ENCODE results near the gene BIRC5. TPM values are rescaled to one million over a fixed set of nuclear protein-coding genes. Genes with fewer than 3 reads are reported as not detected.
"Not testable (repeated sequence)": the region's sequence is repeated elsewhere in the genome, so short reads cannot be mapped to it uniquely, and the experiment has no call there.

The BIRC5 gene
- total RNA-seq, 1 experiment from 2014 or later: 140 TPM

DNA sequence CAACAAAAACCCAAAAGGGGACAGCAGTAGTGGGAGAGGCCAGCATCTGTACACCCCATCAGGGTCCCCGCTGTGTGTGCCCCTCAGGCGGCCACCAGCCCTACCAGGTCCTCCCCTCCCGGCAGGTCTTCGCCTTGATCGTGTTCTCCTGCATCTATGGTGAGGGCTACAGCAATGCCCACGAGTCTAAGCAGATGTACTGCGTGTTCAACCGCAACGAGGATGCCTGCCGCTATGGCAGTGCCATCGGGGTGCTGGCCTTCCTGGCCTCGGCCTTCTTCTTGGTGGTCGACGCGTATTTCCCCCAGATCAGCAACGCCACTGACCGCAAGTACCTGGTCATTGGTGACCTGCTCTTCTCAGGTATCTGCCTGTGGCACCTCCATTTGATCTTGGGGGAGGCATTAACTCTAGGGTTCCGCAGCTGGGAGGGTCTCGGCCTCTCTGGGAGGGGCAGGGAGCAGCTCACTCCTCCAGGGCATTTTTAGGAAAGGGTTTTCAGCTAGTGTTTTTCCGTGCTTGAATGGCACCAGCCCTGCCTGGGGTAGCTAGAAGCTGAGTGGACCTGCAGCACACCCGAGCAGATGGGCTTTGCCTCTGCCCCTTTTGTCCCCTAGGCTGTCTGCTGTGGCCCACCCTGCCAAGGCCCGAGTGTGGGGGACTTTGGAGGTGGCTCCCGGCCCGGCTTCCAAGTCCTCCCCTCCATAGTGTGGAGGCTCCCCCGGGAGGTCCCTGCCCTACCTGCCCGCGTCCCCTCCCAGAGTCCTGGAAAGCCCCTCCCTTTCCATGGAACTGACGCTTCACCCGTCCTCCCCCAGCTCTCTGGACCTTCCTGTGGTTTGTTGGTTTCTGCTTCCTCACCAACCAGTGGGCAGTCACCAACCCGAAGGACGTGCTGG lies 43.1 kb upstream of the BIRC5 start:
- intact Hi-C loops (cut with micrococcal nuclease): no loop called here
- H3K36me3 ChIP-seq (ENCODE audit: control insufficient read depth in 1 of 2, insufficient read depth in 2 of 2, low read length in 2 of 2): peaks cover 24 to 44% of the 10 kb centered on the region in 2 experiments
- BruUV-seq (replicated peaks): no TSS peak
- no peak for TF ChIP-seq ELF1 (IDR thresholded peaks at IDR 0.05; ENCODE audit: borderline replicate concordance, low read depth)
- TF ChIP-seq, protein P1, sequence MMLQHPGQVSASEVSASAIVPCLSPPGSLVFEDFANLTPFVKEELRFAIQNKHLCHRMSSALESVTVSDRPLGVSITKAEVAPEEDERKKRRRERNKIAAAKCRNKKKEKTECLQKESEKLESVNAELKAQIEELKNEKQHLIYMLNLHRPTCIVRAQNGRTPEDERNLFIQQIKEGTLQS (IDR thresholded peaks at IDR 0.05): no peak
- TF ChIP-seq SIN3A (IDR thresholded peaks at IDR 0.05; ENCODE audit: low read depth): no peak
- TF ChIP-seq SP1 (IDR thresholded peaks at IDR 0.05; ENCODE audit: low read depth): no peak
- TF ChIP-seq CEBPB (IDR thresholded peaks at IDR 0.05; ENCODE audit: low read depth): no peak
- TF ChIP-seq, protein P2, sequence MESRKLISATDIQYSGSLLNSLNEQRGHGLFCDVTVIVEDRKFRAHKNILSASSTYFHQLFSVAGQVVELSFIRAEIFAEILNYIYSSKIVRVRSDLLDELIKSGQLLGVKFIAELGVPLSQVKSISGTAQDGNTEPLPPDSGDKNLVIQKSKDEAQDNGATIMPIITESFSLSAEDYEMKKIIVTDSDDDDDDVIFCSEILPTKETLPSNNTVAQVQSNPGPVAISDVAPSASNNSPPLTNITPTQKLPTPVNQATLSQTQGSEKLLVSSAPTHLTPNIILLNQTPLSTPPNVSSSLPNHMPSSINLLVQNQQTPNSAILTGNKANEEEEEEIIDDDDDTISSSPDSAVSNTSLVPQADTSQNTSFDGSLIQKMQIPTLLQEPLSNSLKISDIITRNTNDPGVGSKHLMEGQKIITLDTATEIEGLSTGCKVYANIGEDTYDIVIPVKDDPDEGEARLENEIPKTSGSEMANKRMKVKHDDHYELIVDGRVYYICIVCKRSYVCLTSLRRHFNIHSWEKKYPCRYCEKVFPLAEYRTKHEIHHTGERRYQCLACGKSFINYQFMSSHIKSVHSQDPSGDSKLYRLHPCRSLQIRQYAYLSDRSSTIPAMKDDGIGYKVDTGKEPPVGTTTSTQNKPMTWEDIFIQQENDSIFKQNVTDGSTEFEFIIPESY (IDR thresholded peaks at IDR 0.05; ENCODE audit: extremely low read depth, insufficient replicate concordance, low read length): no peak
- TF ChIP-seq SRF (IDR thresholded peaks at IDR 0.05; ENCODE audit: low read depth): no peak
- peak; percentile 8 for TF ChIP-seq POLR2AphosphoS5 (IDR thresholded peaks at IDR 0.05; ENCODE audit: low read depth, low read length)
- no peak overlapping the region for H3K4me3 ChIP-seq (replicated peaks in 1 of 2; ENCODE audit: low read depth in 1 of 2, low read length in 2 of 2)
- ATAC-seq (no peak), DNase-seq (ENCODE audit: low read depth, low spot score) (no peak)
- H3K9me3 ChIP-seq (ENCODE audit: control insufficient read depth in 1 of 2, insufficient read depth in 1 of 2, low read depth in 1 of 2, low read length in 2 of 2): no peaks in the 10 kb centered on the region
- no peaks in the 10 kb centered on the region for H3K27me3 ChIP-seq (ENCODE audit: insufficient read depth, low read length)
- POLR2A ChIA-PET: interaction anchor here (1.0 to 2.3 kb wide), 3 partner anchors 15 to 41 kb away, joined by 3 to 16 read pairs (median 4); partner anchors contain the start of genes TK1 and TMC8
- H3K79me2 ChIP-seq (ENCODE audit: insufficient read depth, low read length): peaks cover 30% of the 10 kb centered on the region
- H3K4me1 ChIP-seq (ENCODE audit: control insufficient read depth in 1 of 2, insufficient read depth in 2 of 2, low read length in 2 of 2): peaks cover 18 to 58% of the 10 kb centered on the region in 2 experiments; a peak in 3 of 4 replicates
- no peak overlapping the region for H2AFZ ChIP-seq (ENCODE audit: low read depth, low read length, poor library complexity, severe bottlenecking)
- CTCF ChIA-PET: no interaction called here
- no peak overlapping the region for H3K4me2 ChIP-seq (ENCODE audit: low read length)
- peak overlapping the region; percentile 10; the same call in 1 of the 2 replicates for H3K27ac ChIP-seq (ENCODE audit: low read depth, low read length)
- H3K9me2 ChIP-seq (ENCODE audit: insufficient read depth): no peaks in the 10 kb centered on the region
- RAD21 ChIA-PET (ENCODE audit: low non-redundant PET in 1 of 2, low total read pairs in 2 of 2, uncharacterized antibody in 2 of 2, unreplicated experiment in 2 of 2): no interaction called here
- H3K9ac ChIP-seq (ENCODE audit: low read length): no peak overlapping the region; the same call in 1 of the 2 replicates
- H4K20me1 ChIP-seq (ENCODE audit: insufficient read depth): peaks cover 5% of the 10 kb centered on the region; the same call in 1 of the 2 replicates

DNA sequence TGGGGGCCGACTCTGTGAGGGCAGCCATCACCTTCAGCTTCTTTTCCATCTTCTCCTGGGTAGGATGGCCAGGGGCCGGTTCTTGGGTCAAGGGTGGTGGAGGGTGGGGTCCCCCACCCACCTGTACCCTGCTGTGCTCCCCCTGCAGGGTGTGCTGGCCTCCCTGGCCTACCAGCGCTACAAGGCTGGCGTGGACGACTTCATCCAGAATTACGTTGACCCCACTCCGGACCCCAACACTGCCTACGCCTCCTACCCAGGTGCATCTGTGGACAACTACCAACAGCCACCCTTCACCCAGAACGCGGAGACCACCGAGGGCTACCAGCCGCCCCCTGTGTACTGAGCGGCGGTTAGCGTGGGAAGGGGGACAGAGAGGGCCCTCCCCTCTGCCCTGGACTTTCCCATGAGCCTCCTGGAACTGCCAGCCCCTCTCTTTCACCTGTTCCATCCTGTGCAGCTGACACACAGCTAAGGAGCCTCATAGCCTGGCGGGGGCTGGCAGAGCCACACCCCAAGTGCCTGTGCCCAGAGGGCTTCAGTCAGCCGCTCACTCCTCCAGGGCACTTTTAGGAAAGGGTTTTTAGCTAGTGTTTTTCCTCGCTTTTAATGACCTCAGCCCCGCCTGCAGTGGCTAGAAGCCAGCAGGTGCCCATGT lies 42.3 kb upstream of the BIRC5 start:
- POLR2A ChIA-PET: interaction anchor here (1.0 kb wide), 1 partner anchor 15 kb away, joined by 4 read pairs; the partner anchor contains the start of gene TK1
- Histone ChIP-seq H3K79me2 (ENCODE audit: insufficient read depth, low read length) (peaks cover 30% of the 10 kb centered on the region), H3K27ac (ENCODE audit: low read depth, low read length) (peak overlapping the region; percentile 10; the same call in 1 of the 2 replicates), H3K36me3 (ENCODE audit: control insufficient read depth in 1 of 2, insufficient read depth in 2 of 2, low read length in 2 of 2) (peaks cover 25 to 49% of the 10 kb centered on the region in 2 experiments), H3K4me2 (ENCODE audit: low read length) (peak overlapping the region; percentile 6; the same call in 1 of the 2 replicates), H3K4me1 (ENCODE audit: control insufficient read depth in 1 of 2, insufficient read depth in 2 of 2, low read length in 2 of 2) (peaks cover 16 to 54% of the 10 kb centered on the region in 2 experiments; a peak in 3 of 4 replicates)
- H3K27me3 ChIP-seq (ENCODE audit: insufficient read depth, low read length); BruUV-seq (replicated peaks); H3K4me3 ChIP-seq (replicated peaks in 1 of 2; ENCODE audit: low read depth in 1 of 2, low read length in 2 of 2); DNase-seq (ENCODE audit: low read depth, low spot score); CTCF ChIA-PET; H2AFZ ChIP-seq (ENCODE audit: low read depth, low read length, poor library complexity, severe bottlenecking); intact Hi-C loops (cut with micrococcal nuclease); H3K9me2 ChIP-seq (ENCODE audit: insufficient read depth); ATAC-seq; RAD21 ChIA-PET (ENCODE audit: low non-redundant PET in 1 of 2, low total read pairs in 2 of 2, uncharacterized antibody in 2 of 2, unreplicated experiment in 2 of 2); H3K9ac ChIP-seq (ENCODE audit: low read length); H4K20me1 ChIP-seq (ENCODE audit: insufficient read depth); H3K9me3 ChIP-seq (ENCODE audit: control insufficient read depth in 1 of 2, insufficient read depth in 1 of 2, low read depth in 1 of 2, low read length in 2 of 2): not testable (repeated sequence)

Measured in HCT116 (cell line).